Stomach (tissue), 4 donors: ENCODE data around the gene ID4.

Experiments used
- CTCF ChIP-seq, 7 experiments: fragments of 450-650 bp in 4 of 7; fragments of 200-600 bp in 3 of 7; sonication (generic) in 3 of 7; IDR thresholded peaks; one replicate each; pipeline ENCODE4 v1.5.1; 2016 to 2019; ENCODE audit warnings: antibody characterized with exemption in 7 of 7, control low read depth in 2 of 7, mild to moderate bottlenecking in 1 of 7
- EP300 ChIP-seq: sonication (generic); formaldehyde crosslinking; IDR thresholded peaks from one replicate; pipeline ENCODE4 v1.6.1; 2017; ENCODE audit warnings: antibody characterized with exemption
- POLR2A ChIP-seq, 4 donors: fragments of 450-650 bp; IDR thresholded peaks; one replicate each; pipeline ENCODE4 v1.6.1; 2016; ENCODE audit warnings: antibody characterized with exemption in 4 of 4, control low read depth in 2 of 4, mild to moderate bottlenecking in 1 of 4, moderate library complexity in 1 of 4

- TF ChIP-seq CTCF (IDR thresholded peaks at IDR 0.05) (no peak), EP300 (no peak), POLR2A (IDR thresholded peaks at IDR 0.05) (no peak)
Measured at GRCh38 chr6:19795211-19795610, 42.0 kb upstream of the ID4 start.
